Muscle layer of colon (tissue), 2 donors: ENCODE measurements around the gene SHROOM3.

Source experiments
- H3K27ac ChIP-seq: one replicate; pipeline ENCODE4 v1.7.0; 2013; ENCODE audit warnings: low read depth, mild to moderate bottlenecking, low read length, moderate library complexity
- H3K27me3 ChIP-seq, 2 donors: one replicate each; pipeline ENCODE4 v1.7.0; 2013; ENCODE audit warnings: low read length in 2 of 2, mild to moderate bottlenecking in 2 of 2; ENCODE audit not compliant: insufficient read depth in 2 of 2, control insufficient read depth in 1 of 2
- H3K36me3 ChIP-seq: one replicate; pipeline ENCODE4 v1.7.0; 2013; ENCODE audit warnings: mild to moderate bottlenecking, low read length; ENCODE audit not compliant: insufficient read depth
- H3K4me1 ChIP-seq: one replicate; pipeline ENCODE4 v1.7.0; 2013; ENCODE audit warnings: mild to moderate bottlenecking, low read length; ENCODE audit not compliant: insufficient read depth
- H3K4me3 ChIP-seq, 2 donors: one replicate each; pipeline ENCODE4 v1.7.0; 2013; ENCODE audit warnings: low read length in 2 of 2, low read depth in 1 of 2, mild to moderate bottlenecking in 1 of 2, moderate library complexity in 1 of 2
- H3K9ac ChIP-seq: one replicate; pipeline ENCODE4 v1.7.0; 2013; ENCODE audit warnings: low read length
- H3K9me3 ChIP-seq: one replicate; pipeline ENCODE4 v1.7.0; 2013; ENCODE audit warnings: mild to moderate bottlenecking, low read length
- donor health status: abdominal sarcoma.
- donor health status: Adenocarcinoma of cecum.

Gene SHROOM3

DNA sequence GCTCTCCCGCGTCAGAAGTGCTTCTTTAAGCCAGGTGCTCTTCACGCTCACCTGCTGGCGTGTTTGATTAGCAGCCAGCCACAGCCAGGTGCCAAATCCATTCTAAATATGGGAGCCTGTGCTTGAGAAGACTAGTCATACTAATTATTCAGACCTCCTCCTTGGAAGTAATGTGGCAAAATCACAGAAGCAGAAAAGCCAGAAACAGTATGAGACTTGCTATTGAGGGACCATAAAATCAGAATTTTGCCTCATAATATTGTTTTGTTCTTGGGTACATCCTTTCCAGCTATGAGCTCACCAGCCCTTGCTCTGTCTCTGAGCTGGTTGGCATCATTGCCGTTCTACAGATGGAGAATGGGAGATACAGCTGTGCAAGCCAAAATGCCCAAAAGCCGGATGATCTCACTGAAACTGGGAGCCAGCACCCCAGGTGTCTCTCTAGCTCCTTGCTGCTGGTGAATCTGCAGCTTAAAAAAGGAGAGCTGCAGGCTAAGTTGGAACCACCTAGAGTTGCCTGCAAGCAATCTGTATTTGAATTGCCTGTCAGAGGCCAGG is 205.4 kb downstream of the SHROOM3 start:
- Histone ChIP-seq H3K9ac (no peak overlapping the region), H3K27ac (no peak overlapping the region), H3K36me3 (no peaks in the 10 kb centered on the region), H3K27me3 (no peaks in the 10 kb centered on the region), H3K4me3 (no peak overlapping the region), H3K9me3 (no peaks in the 10 kb centered on the region), H3K4me1 (no peaks in the 10 kb centered on the region)

DNA sequence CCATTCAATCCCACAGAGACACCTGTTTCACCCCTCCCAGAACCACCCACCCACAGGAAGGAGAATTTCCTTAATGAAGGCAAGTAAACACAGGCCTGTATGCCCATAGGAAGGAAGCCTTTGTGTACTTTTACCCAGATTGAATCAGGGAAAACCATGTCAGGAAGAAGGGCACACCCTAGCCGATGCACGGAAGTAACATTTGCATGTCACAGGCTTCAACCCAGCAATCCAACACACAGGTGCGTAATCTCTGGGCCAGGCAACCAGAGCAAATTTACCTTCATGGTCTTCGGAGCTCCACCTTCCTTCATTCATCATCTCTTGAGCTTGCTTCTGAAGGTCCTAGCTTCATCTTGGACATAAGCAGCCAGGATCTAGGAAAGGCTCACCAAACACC is 206.3 kb downstream of the SHROOM3 start:
- Histone ChIP-seq H3K4me3 (no peak overlapping the region), H3K27me3 (no peaks in the 10 kb centered on the region), H3K27ac (no peak overlapping the region), H3K36me3 (no peaks in the 10 kb centered on the region), H3K9me3 (no peaks in the 10 kb centered on the region), H3K4me1 (no peaks in the 10 kb centered on the region), H3K9ac (no peak overlapping the region)

- Histone ChIP-seq H3K9me3 (no peaks in the 10 kb centered on the region), H3K4me3 (no peak overlapping the region), H3K27ac (no peak overlapping the region), H3K4me1 (no peaks in the 10 kb centered on the region), H3K36me3 (no peaks in the 10 kb centered on the region), H3K27me3 (no peaks in the 10 kb centered on the region), H3K9ac (no peak overlapping the region)
Observed at GRCh38 chr4:76641758-76642157, 206.7 kb downstream of the SHROOM3 start.

DNA sequence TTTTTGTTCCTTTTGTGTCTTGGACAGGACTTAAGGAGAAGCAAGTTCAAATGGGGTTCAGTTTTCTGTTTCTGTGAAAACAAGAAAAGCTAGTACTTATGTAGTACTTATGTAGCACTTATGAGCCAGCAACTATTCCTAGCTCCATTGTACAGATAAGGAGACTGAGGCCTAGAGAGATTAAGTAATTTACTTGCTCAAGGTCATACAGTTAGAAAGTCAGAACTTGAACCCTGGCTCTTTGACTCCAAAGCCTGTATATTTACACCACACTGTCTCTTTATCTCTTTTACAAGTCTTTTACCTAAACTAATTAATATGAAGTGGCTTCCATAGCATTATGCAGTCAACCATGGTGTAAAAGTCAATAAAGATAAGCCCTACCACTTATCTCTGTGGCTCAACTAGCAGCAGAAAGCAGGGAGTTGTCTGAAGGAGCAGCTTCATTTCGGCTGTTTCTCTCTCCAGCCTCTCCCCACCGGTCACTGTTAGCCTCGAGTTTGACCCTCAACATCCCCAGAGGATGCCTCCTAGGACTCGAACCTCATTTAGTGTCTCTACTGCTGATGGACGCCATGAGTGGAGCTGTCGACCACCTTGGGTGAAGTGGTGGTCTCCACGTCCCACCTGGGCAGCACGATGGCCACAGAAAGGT is 209.9 kb downstream of the SHROOM3 start:
- Histone ChIP-seq H3K27me3 (no peaks in the 10 kb centered on the region), H3K9ac (no peak overlapping the region), H3K27ac (no peak overlapping the region)

DNA sequence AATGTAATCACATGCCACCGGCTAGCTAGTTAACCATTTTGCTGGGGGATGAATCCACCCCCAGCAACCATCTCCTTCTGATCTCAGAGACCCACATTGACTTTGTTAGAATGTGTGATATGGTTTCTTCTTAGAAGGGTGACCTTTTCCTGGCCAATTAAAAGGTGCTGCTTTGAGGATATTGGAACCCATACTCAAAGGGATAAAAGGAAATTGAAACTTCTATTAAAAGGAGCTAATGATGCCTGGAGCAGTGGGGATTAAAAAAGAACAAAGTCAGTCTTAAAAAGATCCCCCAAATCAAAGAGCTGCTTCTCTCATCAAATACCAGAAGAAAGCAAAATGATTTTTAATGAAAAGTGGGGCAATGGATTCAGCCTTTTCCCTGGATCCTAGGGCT is 214.1 kb downstream of the SHROOM3 start:
- no peaks in the 10 kb centered on the region for H3K36me3 ChIP-seq
- no peaks in the 10 kb centered on the region for H3K4me1 ChIP-seq
- no peak overlapping the region for H3K4me3 ChIP-seq
- no peak overlapping the region for H3K27ac ChIP-seq
- H3K9me3 ChIP-seq: no peaks in the 10 kb centered on the region
- no peaks in the 10 kb centered on the region for H3K27me3 ChIP-seq
- no peak overlapping the region for H3K9ac ChIP-seq

More for the DNA sequence above, 209.9 kb downstream of the SHROOM3 start:
- Histone ChIP-seq H3K4me1 (no peaks in the 10 kb centered on the region), H3K9me3 (no peaks in the 10 kb centered on the region), H3K4me3 (no peak overlapping the region), H3K36me3 (no peaks in the 10 kb centered on the region)

GRCh38 chr4:76651616-76652015 is 216.6 kb downstream of the SHROOM3 start:
- Histone ChIP-seq H3K9me3 (no peaks in the 10 kb centered on the region), H3K27ac (no peak overlapping the region), H3K4me3 (no peak overlapping the region), H3K27me3 (no peaks in the 10 kb centered on the region), H3K9ac (no peak overlapping the region), H3K4me1 (peaks cover 10% of the 10 kb centered on the region), H3K36me3 (no peaks in the 10 kb centered on the region)

- no peak overlapping the region for H3K27ac ChIP-seq
- H3K4me1 ChIP-seq: peaks cover 10% of the 10 kb centered on the region
- H3K4me3 ChIP-seq: no peak overlapping the region
Observed at GRCh38 chr4:76652389-76652788, 217.4 kb downstream of the SHROOM3 start.

DNA sequence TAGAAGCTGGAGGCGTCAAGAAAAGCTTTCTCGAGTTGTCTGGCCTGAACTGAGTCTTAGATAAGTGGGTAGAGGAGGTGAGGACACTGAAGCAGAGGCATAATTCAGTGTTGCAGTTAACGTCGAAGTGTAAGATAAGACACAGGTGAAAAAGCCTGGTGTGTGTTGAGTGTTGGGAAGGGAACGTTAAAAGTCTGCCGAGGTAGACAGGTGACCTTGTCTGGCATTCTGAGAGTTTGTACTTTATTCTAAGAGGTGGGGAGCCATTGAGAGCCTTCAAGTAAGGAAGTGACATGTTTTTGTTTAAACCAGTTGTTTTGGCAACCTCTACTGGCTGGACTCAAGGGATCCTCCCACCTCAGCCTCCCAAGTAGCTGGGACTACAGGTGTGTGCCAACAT is 219.1 kb downstream of the SHROOM3 start:
- no peak overlapping the region for H3K4me3 ChIP-seq
- H3K4me1 ChIP-seq: peaks cover 10% of the 10 kb centered on the region
- no peaks in the 10 kb centered on the region for H3K9me3 ChIP-seq
- no peaks in the 10 kb centered on the region for H3K36me3 ChIP-seq
- H3K9ac ChIP-seq: no peak overlapping the region
- H3K27ac ChIP-seq: no peak overlapping the region
- H3K27me3 ChIP-seq: no peaks in the 10 kb centered on the region

More at GRCh38 chr4:76652389-76652788, 217.4 kb downstream of the SHROOM3 start:
- H3K9me3 ChIP-seq: no peaks in the 10 kb centered on the region
- no peaks in the 10 kb centered on the region for H3K36me3 ChIP-seq
- H3K27me3 ChIP-seq: no peaks in the 10 kb centered on the region
- no peak overlapping the region for H3K9ac ChIP-seq

GRCh38 chr4:76654791-76655190 is 219.8 kb downstream of the SHROOM3 start:
- H3K36me3 ChIP-seq: no peaks in the 10 kb centered on the region
- H3K4me1 ChIP-seq: peaks cover 10% of the 10 kb centered on the region
- no peak overlapping the region for H3K4me3 ChIP-seq
- H3K9ac ChIP-seq: no peak overlapping the region
- H3K27ac ChIP-seq: no peak overlapping the region
- no peaks in the 10 kb centered on the region for H3K27me3 ChIP-seq
- no peaks in the 10 kb centered on the region for H3K9me3 ChIP-seq

DNA sequence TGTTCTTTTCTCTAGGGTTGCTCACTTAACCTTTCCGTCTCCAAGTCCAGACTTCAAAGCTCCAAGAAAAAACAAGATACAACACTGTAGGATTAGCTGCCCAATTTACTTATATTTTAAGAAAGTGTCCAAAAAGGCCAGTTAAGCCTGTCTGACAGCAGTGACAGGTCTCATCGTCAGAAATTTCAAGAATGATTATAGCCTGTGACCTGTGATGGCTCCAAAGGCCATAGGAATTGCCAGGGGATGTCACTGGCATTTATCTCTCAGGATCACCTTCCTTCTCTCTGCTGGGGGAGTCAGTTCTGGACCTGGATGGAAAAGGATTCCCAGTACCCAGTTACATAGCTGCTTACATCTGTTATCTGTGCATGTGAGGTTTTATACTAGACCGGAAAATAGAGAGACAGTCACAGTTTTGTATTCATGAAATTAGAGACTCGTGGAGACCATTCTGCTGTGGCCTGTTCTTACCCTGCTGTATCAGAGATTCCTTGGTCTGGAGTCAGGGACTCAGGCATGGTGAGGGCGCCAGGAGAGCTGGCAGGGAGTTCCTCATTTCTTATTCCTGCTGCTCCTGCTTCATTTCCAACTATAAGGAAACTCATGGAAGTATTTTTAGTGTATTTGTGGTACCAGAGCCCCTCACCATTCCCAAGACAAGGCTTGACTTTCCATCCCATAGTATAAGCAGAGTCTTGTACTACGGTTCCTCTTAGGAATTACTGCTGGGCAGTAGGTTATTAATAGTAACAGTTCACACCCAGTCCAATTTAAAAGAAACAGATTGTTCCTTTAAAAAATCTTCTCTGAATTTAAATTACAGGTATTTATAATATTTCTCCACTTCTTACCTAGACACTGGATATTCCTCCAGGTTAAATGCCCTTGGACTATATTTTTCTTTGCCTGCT is 220.8 kb downstream of the SHROOM3 start:
- no peak overlapping the region for H3K9ac ChIP-seq
- H3K4me1 ChIP-seq: peaks cover 10% of the 10 kb centered on the region
- H3K27ac ChIP-seq: no peak overlapping the region

GRCh38 chr4:76657443-76657842 is 222.4 kb downstream of the SHROOM3 start:
- Histone ChIP-seq H3K4me3 (no peak overlapping the region), H3K9me3 (no peaks in the 10 kb centered on the region), H3K4me1 (peaks cover 10% of the 10 kb centered on the region), H3K27me3 (no peaks in the 10 kb centered on the region), H3K9ac (no peak overlapping the region), H3K27ac (no peak overlapping the region), H3K36me3 (no peaks in the 10 kb centered on the region)

More for the DNA sequence above, 220.8 kb downstream of the SHROOM3 start:
- no peaks in the 10 kb centered on the region for H3K36me3 ChIP-seq
- no peaks in the 10 kb centered on the region for H3K27me3 ChIP-seq
- H3K4me3 ChIP-seq: no peak overlapping the region
- no peaks in the 10 kb centered on the region for H3K9me3 ChIP-seq
